K562 (cell line): ENCODE measurements around the gene CSK. TPM values are rescaled to one million over a fixed set of nuclear protein-coding genes. Genes with fewer than 3 reads are reported as not detected.
A peak's percentile ranks its signal among the peaks of the same experiment; 100 is the strongest.

Source experiments
- ATAC-seq: fragments of 200-7000 bp; cut with Tn5 transposase; 3 replicates; pipeline ENCODE4 v1.9.1; 2020; ENCODE audit warnings: moderate library complexity
- BruUV-seq: library from RNA; stranded (reverse); fragments of 400-500 nt; replicated peaks from 2 replicates; lab custom pipeline; 2021; lab: Mats Ljungman, UMichigan
- CTCF ChIA-PET: fragments of 300-600 bp; formaldehyde crosslinking; extraction: SDS; loops from one replicate; lab custom pipeline; 2021; ENCODE audit warnings: low intra/inter-chr PET ratio; lab: Yijun Ruan, JAX
- POLR2A ChIA-PET: fragments of 300-600, 350-650 bp; sonication (Branson Sonifier 250); formaldehyde crosslinking; extraction: SDS; loops from one replicate; lab custom pipeline; 2021; ENCODE audit warnings: antibody characterized with exemption, inconsistent platforms; lab: Yijun Ruan, JAX
- DNase-seq, 4 experiments: peaks; one replicate each; pipeline versions ENCODE4 v3.0.0 to v3.0.0-alpha.2; 2011 to 2018; ENCODE audit warnings: low spot score in 3 of 4, mixed read lengths in 3 of 4; ENCODE audit errors: extremely low read depth in 1 of 4
- FAIRE-seq: peaks from 2 replicates; lab custom pipeline; 2011; peaks lifted over from hg19 to GRCh38; lab: Jason Lieb, UNC
- H2AFZ ChIP-seq: 2 replicates; pipeline ENCODE4 v1.6.0; 2011; ENCODE audit warnings: low read depth, low read length, control low read depth, inconsistent platforms
- H3K27ac ChIP-seq: fragments of 200-600 bp; 3 replicates; pipeline ENCODE4 v1.8.0; 2011; ENCODE audit warnings: low read depth, mild to moderate bottlenecking, control low read depth, inconsistent platforms, low read length, moderate library complexity, mixed read lengths; ENCODE audit errors: extremely low read depth
- H3K27me3 ChIP-seq, 2 experiments: fragments of 300-600 bp in 1 of 2; 2 replicates in 1 of 2; 3 replicates in 1 of 2; pipeline versions ENCODE4 v1.6.0 to v1.8.0; 2011; ENCODE audit warnings: inconsistent platforms in 2 of 2, low read length in 2 of 2, mild to moderate bottlenecking in 1 of 2, mixed read lengths in 1 of 2, moderate library complexity in 1 of 2; ENCODE audit not compliant: control insufficient read depth in 2 of 2, insufficient read depth in 2 of 2
- H3K36me3 ChIP-seq: fragments of 300-600 bp; 3 replicates; pipeline ENCODE4 v1.8.0; 2011; ENCODE audit warnings: mild to moderate bottlenecking, low read length, inconsistent platforms; ENCODE audit not compliant: control insufficient read depth, insufficient read depth
- H3K4me1 ChIP-seq, 2 experiments: fragments of 200-600 bp in 1 of 2; replicated peaks in 1 of 2; 2 replicates in 1 of 2; 3 replicates in 1 of 2; pipeline versions ENCODE4 v1.5.1 to v1.8.0; 2011; ENCODE audit warnings: inconsistent platforms in 2 of 2, low read length in 2 of 2, mild to moderate bottlenecking in 1 of 2, mixed read lengths in 1 of 2, moderate library complexity in 1 of 2; ENCODE audit not compliant: control insufficient read depth in 2 of 2, insufficient read depth in 2 of 2
- H3K4me2 ChIP-seq: 2 replicates; pipeline ENCODE4 v1.6.1; 2011; ENCODE audit warnings: low read length, control low read depth, inconsistent platforms, mixed read lengths; ENCODE audit not compliant: insufficient read depth
- H3K4me3 ChIP-seq: fragments of 200-600 bp; sonication (generic), shearing (Covaris generic); 2 replicates; pipeline ENCODE4 v1.5.1; 2016; ENCODE audit warnings: control low read depth, inconsistent platforms
- H3K79me2 ChIP-seq: fragments of 200-600 bp; 3 replicates; pipeline ENCODE4 v1.8.0; 2011; ENCODE audit warnings: low read length, inconsistent platforms; ENCODE audit not compliant: control insufficient read depth, insufficient read depth
- H3K9ac ChIP-seq, 2 experiments: 2 replicates each; pipeline versions ENCODE4 v1.6.0 to v1.6.1; 2011; ENCODE audit warnings: low read depth in 2 of 2, low read length in 2 of 2, control low read depth in 1 of 2, inconsistent platforms in 1 of 2, mild to moderate bottlenecking in 1 of 2, mixed read lengths in 1 of 2; ENCODE audit not compliant: insufficient read depth in 1 of 2
- H3K9me1 ChIP-seq: one replicate; pipeline ENCODE4 v1.6.0; 2011; ENCODE audit warnings: inconsistent platforms, mild to moderate bottlenecking, low read length, moderate library complexity; ENCODE audit not compliant: control insufficient read depth, insufficient read depth
- H3K9me3 ChIP-seq: replicated peaks from 2 replicates; pipeline ENCODE4 v1.5.1; 2011; ENCODE audit warnings: low read depth, low read length, inconsistent platforms; ENCODE audit not compliant: control insufficient read depth, insufficient read depth
- H4K20me1 ChIP-seq: replicated peaks from 2 replicates; pipeline ENCODE4 v1.6.1; 2011; ENCODE audit warnings: low read length, inconsistent platforms, mixed read lengths; ENCODE audit not compliant: control insufficient read depth, insufficient read depth
- ASH1L ChIP-seq: fragments of 450-650 bp; IDR thresholded peaks from 2 replicates; pipeline ENCODE4 v1.6.1; 2018; ENCODE audit warnings: borderline replicate concordance, mild to moderate bottlenecking, low read depth; ENCODE audit not compliant: partially characterized antibody
- CSDE1 ChIP-seq, 2 experiments: fragments of 450-650 bp; IDR thresholded peaks; 2 replicates each; pipeline ENCODE4 v1.6.1; 2016; ENCODE audit warnings: mild to moderate bottlenecking in 1 of 2
- FOSL1 ChIP-seq: fragments of 200-800 bp; sonication (Bioruptor generic); conservative IDR thresholded peaks from 2 replicates; pipeline ENCODE4 v1.6.1; 2016; ENCODE audit warnings: missing genetic modification characterization, missing compliant biosample characterization
- HBP1 ChIP-seq: fragments of 450-650 bp; formaldehyde crosslinking; IDR thresholded peaks from 2 replicates; pipeline ENCODE4 v1.4.0; 2022; ENCODE audit warnings: missing genetic modification characterization
- HMBOX1 ChIP-seq: sonication (generic); IDR thresholded peaks from 2 replicates; pipeline ENCODE4 v1.6.1; 2016
- OTX1 ChIP-seq: fragments of 450-650 bp; formaldehyde crosslinking; IDR thresholded peaks from 2 replicates; pipeline ENCODE4 v1.4.0; 2022; ENCODE audit warnings: mild to moderate bottlenecking
- WHSC1 ChIP-seq: IDR thresholded peaks from one replicate; pipeline ENCODE4 v1.6.1; 2012; ENCODE audit warnings: low read length, control low read depth, inconsistent platforms
- ZBTB9 ChIP-seq: fragments of 450-650 bp; formaldehyde crosslinking; IDR thresholded peaks from 2 replicates; pipeline ENCODE4 v1.4.0; 2020; ENCODE audit warnings: mild to moderate bottlenecking, moderate library complexity
- ZNF347 ChIP-seq: fragments of 450-650 bp; formaldehyde crosslinking; IDR thresholded peaks from 2 replicates; pipeline ENCODE4 v1.4.0; 2020; ENCODE audit warnings: low read depth, mild to moderate bottlenecking, moderate library complexity
- ZNF551 ChIP-seq: fragments of 250-450 bp; sonication (Bioruptor Pico); IDR thresholded peaks from 2 replicates; pipeline ENCODE4 v1.5.0; 2021; ENCODE audit warnings: mild to moderate bottlenecking, moderate library complexity
- WGBS: fragments of 100-300 bp; shearing (Covaris generic); methylation state at CpG from one replicate; pipeline ENCODE4 v1.1.6; 2016; ENCODE audit warnings: low coverage, mixed read lengths; ENCODE audit not compliant: insufficient coverage; ENCODE audit errors: missing lambda C conversion rate; 5-methylcytosine and 5-hydroxymethylcytosine counted together
- in situ Hi-C: fragments of 300-500 bp; cut with MboI; formaldehyde crosslinking; loops from 4 replicates; pipeline ENCODE4 v1.15.0; 2018; ENCODE audit warnings: inconsistent platforms, mixed read lengths
- intact Hi-C: fragments of 100-400 bp; cut with micrococcal nuclease; formaldehyde crosslinking; loops from 2 replicates; pipeline ENCODE4 v1.14.2; 2022
- polyA plus RNA-seq, 8 experiments: library from polyadenylated mRNA; depleted of rRNA in 4 of 8; stranded (reverse) in 5 of 8; unstranded in 3 of 8; fragments of >200 nt; fragmentation: Nextera tagmentation in 2 of 8; fragmentation: Illumina TruSeq in 1 of 8; extraction: Ambion mirVana in 2 of 8; extraction: Trizol in 1 of 8; gene quantifications; 2 replicates each; pipeline versions ENCODE4 v1.2.1 to v1.2.3, GENCODE V29; 2011 to 2014; ENCODE audit warnings: inconsistent platforms in 1 of 8, missing spikeins in 1 of 8
- total RNA-seq, 7 experiments: library from RNA; depleted of rRNA in 6 of 7; stranded (reverse); fragments of >200 nt in 6 of 7; fragmentation: Illumina TruSeq in 2 of 7; extraction: Trizol in 2 of 7; gene quantifications; 2 replicates each; pipeline versions ENCODE4 v1.2.1 to v1.2.3, GENCODE V29; 2011 to 2021; ENCODE audit warnings: low replicate concordance in 1 of 7

The CSK gene
- total and polyA plus RNA-seq, 9 of the 15 experiments (the other 6 are each of a cell fraction or from before 2014, with no cell fraction given): 1.5 to 112 (median 22.5) TPM

GRCh38 chr15:74822233-74822632 is 40.4 kb downstream of the CSK start (continued):
- TF ChIP-seq WHSC1: no peak
- no peak for TF ChIP-seq ZNF551
- no peak for TF ChIP-seq OTX1 (CRISPR knock-in tag)
- TF ChIP-seq, all 486 proteins: peak for 0

GRCh38 chr15:74823324-74823723 is 41.4 kb downstream of the CSK start:
- H3K9ac ChIP-seq: no peak overlapping the region
- no peak for DNase-seq
- no peaks in the 10 kb centered on the region for H3K36me3 ChIP-seq
- ChIA-PET POLR2A (interaction anchor here (0.6 to 0.7 kb wide), 2 partner anchors 83 to 192 kb away, joined by 3 to 4 read pairs; partner anchors contain the start of gene FAM219B), CTCF (no interaction called here)
- no TSS peak for BruUV-seq
- in situ Hi-C loops: no loop called here
- no peaks in the 10 kb centered on the region for H3K9me3 ChIP-seq
- H3K4me1 ChIP-seq: peaks cover 6 to 20% of the 10 kb centered on the region in 2 experiments; a peak in 3 of 5 replicates
- no peak for FAIRE-seq
- H3K9me1 ChIP-seq: no peaks in the 10 kb centered on the region
- H3K27me3 ChIP-seq: peaks cover 19 to 41% of the 10 kb centered on the region in 2 experiments
- 3% methylated on average over 6 of the region's 6 CpGs for WGBS
- H3K4me2 ChIP-seq: no peak overlapping the region
- H3K4me3 ChIP-seq: no peak overlapping the region
- no peak overlapping the region for H2AFZ ChIP-seq
- no peaks in the 10 kb centered on the region for H3K79me2 ChIP-seq
- peaks cover 9% of the 10 kb centered on the region; the same call in 1 of the 2 replicates for H4K20me1 ChIP-seq
- no peak overlapping the region for H3K27ac ChIP-seq
- intact Hi-C loops: no loop called here
- no peak for ATAC-seq
- TF ChIP-seq ZBTB9 (CRISPR knock-in tag) (no peak), FOSL1 (peak; percentile 42; the same call in 1 of the 2 replicates), ASH1L (no peak), WHSC1 (no peak), HMBOX1 (no peak), CSDE1 (IDR thresholded peaks at IDR 0.05) (no peak), ZNF347 (CRISPR knock-in tag) (no peak), HBP1 (CRISPR knock-in tag) (no peak)
